Ovary (tissue), 9 donors: ENCODE results near the gene WDR19. TPM values are rescaled to one million over a fixed set of nuclear protein-coding genes. Genes with fewer than 3 reads are reported as not detected.

ENCODE experiments used
- DNase-seq, 5 donors: peaks; one replicate each; pipeline ENCODE4 v3.0.0-alpha.2; 2019 to 2020
- H3K27ac ChIP-seq, 2 donors: fragments of 200-600 bp; one replicate each; pipeline versions ENCODE4 v1.5.1 to v1.8.0; 2019 to 2022
- H3K27me3 ChIP-seq: fragments of 200-600 bp; one replicate; pipeline ENCODE4 v1.8.0; 2022
- H3K36me3 ChIP-seq: fragments of 200-600 bp; sonication (generic); one replicate; pipeline ENCODE4 v1.5.1; 2019
- H3K4me1 ChIP-seq: one replicate; pipeline ENCODE4 v1.8.1; 2013; ENCODE audit warnings: mild to moderate bottlenecking, moderate library complexity; ENCODE audit not compliant: insufficient read depth
- H3K4me3 ChIP-seq: fragments of 200-600 bp; sonication (generic); one replicate; pipeline ENCODE4 v1.5.1; 2017
- H3K9me3 ChIP-seq, 2 donors: fragments of 200-600 bp in 1 of 2; sonication (generic) in 1 of 2; one replicate each; pipeline versions ENCODE4 v1.5.1 to v1.8.1; 2013 to 2019; ENCODE audit warnings: mild to moderate bottlenecking in 1 of 2, moderate library complexity in 1 of 2
- CTCF ChIP-seq, 3 donors: fragments of 450-650 bp in 2 of 3; fragments of 200-600 bp in 1 of 3; IDR thresholded peaks; one replicate each; pipeline versions ENCODE4 v1.5.1 to v1.8.0; 2016 to 2022; ENCODE audit warnings: antibody characterized with exemption in 3 of 3, mild to moderate bottlenecking in 1 of 3
- EP300 ChIP-seq: sonication (generic); formaldehyde crosslinking; IDR thresholded peaks from one replicate; pipeline ENCODE4 v1.6.1; 2017; ENCODE audit warnings: antibody characterized with exemption
- POLR2A ChIP-seq: fragments of 450-650 bp; IDR thresholded peaks from one replicate; pipeline ENCODE4 v1.6.1; 2017; ENCODE audit warnings: antibody characterized with exemption, mild to moderate bottlenecking, moderate library complexity
- WGBS, 3 donors: extraction: QIAGEN DNeasy Blood & Tissue Kit in 1 of 3; methylation state at CpG; one replicate each; pipeline versions ENCODE4 v1.1.5 to v1.1.7; 2013 to 2017; 5-methylcytosine and 5-hydroxymethylcytosine counted together
- intact Hi-C, 4 donors: fragments of 100-400 bp; cut with DNase I; formaldehyde crosslinking; loops; one replicate each; pipeline versions ENCODE4 v1.11.0 to v1.15.1; 2022 to 2023
- polyA plus RNA-seq, 2 donors: library from polyadenylated mRNA; stranded (reverse); fragments of 200-250 nt in 1 of 2; fragments of 350-450 nt in 1 of 2; fragmentation: Illumina TruSeq in 1 of 2; extraction: RNeasy Lipid Tissue Mini Kit (QIAGEN cat#74804) in 1 of 2; gene quantifications; one replicate each; pipeline ENCODE4 v1.2.3, GENCODE V29; 2013 to 2014
- total RNA-seq, 7 donors: library from RNA; depleted of rRNA in 2 of 7; stranded (reverse); fragments of >200 nt in 2 of 7; fragmentation: NEBNext Ultra II Directional in 3 of 7; extraction: Animal tissue kit (Norgen Biotek cat#: 25700) in 3 of 7; gene quantifications; one replicate each; pipeline versions ENCODE4 v1.1.0 to v1.2.4, GENCODE V29; 2016 to 2023
- donor health status: DM: no; HTN: no; CAD: no; lungs with moderate emphysema.
- donor health status: DM: no; HTN: no; CAD: no.
- donor health status: Bipolar disorder and iron deficiency.
- donor health status: DM: yes; HTN: yes; CAD: no.
- donor health status: DM: no; HTN: no; CAD: no.
- donor health status: DM: yes; HTN: yes; CAD: no.

The WDR19 gene
- total and polyA plus RNA-seq, 9 donors: 35.4 to 71.0 (median 59.0) TPM

- DNase-seq: no peak
- 82 to 87% (median 85%) methylated on average over 6 of the region's 6 CpGs for WGBS, 3 donors
- Histone ChIP-seq H3K4me3 (no peak overlapping the region), H3K9me3 (no peaks in the 10 kb centered on the region), H3K27ac (no peak overlapping the region), H3K36me3 (no peaks in the 10 kb centered on the region), H3K4me1 (peaks cover 4% of the 10 kb centered on the region), H3K27me3 (no peaks in the 10 kb centered on the region)
- TF ChIP-seq EP300 (no peak), CTCF (IDR thresholded peaks at IDR 0.05) (no peak), POLR2A (no peak)
- intact Hi-C loops: no loop called here
Measured at GRCh38 chr4:39308611-39309010, 126.3 kb downstream of the WDR19 start.

- 23 to 33% (median 28%) methylated on average over 4 of the region's 4 CpGs for WGBS, 3 donors
- no peaks in the 10 kb centered on the region for H3K9me3 ChIP-seq
- no peaks in the 10 kb centered on the region for H3K27me3 ChIP-seq
- no peaks in the 10 kb centered on the region for H3K36me3 ChIP-seq
- DNase-seq: no peak
- TF ChIP-seq EP300: no peak
- no peak for TF ChIP-seq CTCF (IDR thresholded peaks at IDR 0.05)
- no peak overlapping the region for H3K27ac ChIP-seq
- peaks cover 4% of the 10 kb centered on the region for H3K4me1 ChIP-seq
- no peak overlapping the region for H3K4me3 ChIP-seq
- intact Hi-C loops: no loop called here
Measured at GRCh38 chr4:39312816-39313215, 130.5 kb downstream of the WDR19 start.

GRCh38 chr4:39319676-39320075, 137.3 kb downstream of the WDR19 start:
- no peaks in the 10 kb centered on the region for H3K4me1 ChIP-seq
- no peak for DNase-seq
- H3K9me3 ChIP-seq: no peaks in the 10 kb centered on the region
- no peaks in the 10 kb centered on the region for H3K27me3 ChIP-seq
- no peak overlapping the region for H3K4me3 ChIP-seq
- no peak overlapping the region for H3K27ac ChIP-seq
- intact Hi-C loops: no loop called here
- 69 to 85% (median 83%) methylated on average over 4 of the region's 4 CpGs for WGBS, 3 donors
- H3K36me3 ChIP-seq: no peaks in the 10 kb centered on the region
- TF ChIP-seq CTCF (IDR thresholded peaks at IDR 0.05): no peak
- TF ChIP-seq EP300: no peak
- TF ChIP-seq POLR2A: no peak

GRCh38 chr4:39320381-39321115, 138.2 kb downstream of the WDR19 start:
- Histone ChIP-seq H3K9me3 (no peaks in the 10 kb centered on the region), H3K4me1 (no peaks in the 10 kb centered on the region), H3K4me3 (no peak overlapping the region), H3K27me3 (no peaks in the 10 kb centered on the region), H3K36me3 (no peaks in the 10 kb centered on the region), H3K27ac (no peak overlapping the region)
- TF ChIP-seq CTCF (IDR thresholded peaks at IDR 0.05) (no peak), EP300 (no peak), POLR2A (no peak)
- intact Hi-C loops: no loop called here
- DNase-seq: no peak
